Fibroblast of skin of scalp (primary cell): Measurements from ENCODE around the gene HCCS.

Experiments
- DNase-seq: peaks from one replicate; pipeline ENCODE4 v3.0.0-alpha.2; 2013

HCCS gene

DNA sequence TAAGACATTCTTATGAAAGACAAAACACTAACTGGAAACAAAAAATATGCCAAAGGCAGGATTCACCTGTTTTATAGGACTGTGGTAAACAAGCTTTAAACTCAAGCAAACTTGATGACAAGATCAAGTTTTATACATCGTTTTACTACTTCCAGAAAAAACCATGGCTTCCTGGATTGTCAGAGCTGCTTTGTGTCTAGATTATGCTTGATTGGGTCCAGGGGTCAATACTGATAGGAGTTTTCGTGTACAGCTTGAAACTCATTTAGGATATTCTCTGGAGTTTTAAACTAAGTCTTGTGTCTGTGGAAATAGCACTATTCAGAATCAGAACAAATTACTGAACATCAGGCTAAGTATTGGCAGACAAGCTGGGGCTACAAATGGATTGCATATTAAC, 13.0 kb downstream of the HCCS start:
- DNase-seq, result no peak

DNA sequence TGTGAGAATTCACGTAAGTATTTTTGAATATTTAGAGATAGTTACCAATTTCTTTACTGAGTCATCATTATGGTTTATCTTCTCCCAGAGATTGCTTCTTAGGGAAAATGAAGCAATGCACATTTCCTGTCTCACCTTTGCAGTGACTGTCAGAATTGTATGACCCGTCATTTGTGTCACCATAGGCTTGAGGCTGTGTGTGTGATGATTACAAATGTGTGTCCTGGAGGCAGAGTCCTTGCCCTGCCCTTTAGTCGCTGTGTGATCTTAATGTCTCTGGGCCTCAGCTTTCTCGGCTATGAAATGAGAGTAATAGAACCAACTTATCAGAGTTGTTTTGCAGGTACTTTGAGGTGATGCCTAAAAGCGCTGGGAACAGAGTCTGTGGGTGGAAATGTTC, 13.9 kb downstream of the HCCS start:
- no peak for DNase-seq

DNA sequence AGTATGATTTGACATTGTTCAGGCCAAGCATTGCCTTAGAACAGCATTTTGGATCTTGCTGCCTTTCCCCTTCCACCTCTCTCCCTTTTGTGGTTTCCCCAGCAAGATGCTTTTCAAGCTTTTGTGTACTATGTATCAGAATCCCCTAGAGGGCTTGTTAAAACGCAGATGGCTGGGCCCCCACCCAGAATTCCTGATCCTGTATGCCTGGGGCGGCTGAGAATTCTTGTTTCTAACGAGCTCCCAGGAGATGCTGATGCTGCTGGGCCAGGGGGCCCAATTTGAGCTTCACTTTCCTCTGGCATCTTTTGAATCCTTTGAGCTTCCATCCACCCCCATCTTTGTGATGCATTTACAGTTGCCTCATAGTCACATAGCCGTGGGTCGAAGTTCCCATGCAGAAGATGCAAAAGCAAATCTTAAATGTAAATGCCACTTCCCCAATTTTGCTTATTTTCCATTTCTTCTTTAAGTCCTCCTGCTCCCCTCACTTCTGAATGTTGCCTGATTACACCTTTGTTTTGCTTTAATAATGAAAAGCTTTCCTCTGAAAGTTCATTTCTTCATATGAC, 18.5 kb downstream of the HCCS start:
- peak; percentile 34 for DNase-seq

DNA sequence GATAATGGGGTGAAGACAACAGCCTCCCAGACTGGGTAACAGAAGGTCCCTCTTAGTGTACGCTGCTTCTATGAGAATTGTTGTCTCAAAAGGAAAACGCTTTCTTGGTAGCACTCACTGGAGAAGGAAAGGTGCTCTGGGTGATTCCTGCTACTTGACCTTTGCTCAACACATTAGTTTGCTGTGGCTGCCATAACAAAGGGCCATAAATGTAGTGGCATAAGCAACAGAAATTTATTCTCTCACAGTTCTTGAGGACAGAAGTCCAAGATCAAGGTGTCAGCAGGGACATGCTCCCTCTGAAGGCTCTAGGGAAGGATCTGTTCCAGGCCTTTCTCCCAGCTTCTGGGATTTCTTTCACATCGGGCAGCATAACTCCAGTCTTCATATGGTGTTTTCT, 19.0 kb downstream of the HCCS start:
- no peak for DNase-seq

DNA sequence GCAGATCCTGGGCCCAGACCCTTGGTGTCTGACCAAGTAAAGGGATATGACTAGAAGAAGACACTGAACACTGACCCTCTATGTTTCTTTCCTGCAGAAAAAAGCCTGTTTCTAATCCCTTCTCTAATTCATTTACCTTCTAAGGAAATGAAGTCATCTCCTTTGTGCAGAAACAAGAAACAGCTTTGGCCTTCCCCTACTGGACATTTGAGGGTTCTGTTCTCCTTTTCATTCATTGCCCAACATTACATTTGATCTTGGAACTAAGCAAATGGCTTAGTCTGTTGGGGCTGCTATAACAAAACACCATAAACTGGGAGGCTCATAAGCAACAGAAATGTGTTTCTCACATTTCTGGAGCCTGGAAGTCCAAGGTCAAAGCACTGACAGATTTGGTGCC, 20.0 kb downstream of the HCCS start:
- DNase-seq, result no peak

DNA sequence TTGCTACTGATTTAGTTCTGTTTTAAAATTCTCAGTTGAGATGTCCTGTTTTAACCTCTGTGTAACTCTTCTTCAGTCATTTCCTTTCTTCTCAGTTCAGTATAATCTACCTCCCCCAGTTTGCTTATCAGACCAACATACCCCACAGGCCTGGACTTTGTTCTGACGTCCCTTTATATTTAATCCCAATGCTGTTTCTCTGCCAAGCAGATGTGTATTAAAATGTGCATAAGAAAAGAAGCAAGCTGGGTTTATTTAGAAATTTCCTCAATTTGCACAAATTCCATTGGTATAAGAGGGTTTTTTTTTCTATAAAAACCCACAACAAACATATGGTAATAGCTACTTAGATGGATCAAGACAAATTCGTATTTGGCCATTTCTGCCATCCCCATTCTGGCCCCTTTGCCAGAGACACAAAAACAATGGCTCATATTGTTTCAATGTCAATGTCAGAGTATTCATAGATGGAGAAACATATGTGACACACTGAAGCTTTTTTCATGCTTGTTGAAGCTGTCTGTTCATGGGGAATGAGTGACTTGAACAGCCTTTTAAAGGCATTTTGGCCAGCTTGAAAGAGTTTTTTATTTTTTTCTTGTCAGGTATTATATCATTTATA, 24.5 kb downstream of the HCCS start:
- DNase-seq, result no peak

DNA sequence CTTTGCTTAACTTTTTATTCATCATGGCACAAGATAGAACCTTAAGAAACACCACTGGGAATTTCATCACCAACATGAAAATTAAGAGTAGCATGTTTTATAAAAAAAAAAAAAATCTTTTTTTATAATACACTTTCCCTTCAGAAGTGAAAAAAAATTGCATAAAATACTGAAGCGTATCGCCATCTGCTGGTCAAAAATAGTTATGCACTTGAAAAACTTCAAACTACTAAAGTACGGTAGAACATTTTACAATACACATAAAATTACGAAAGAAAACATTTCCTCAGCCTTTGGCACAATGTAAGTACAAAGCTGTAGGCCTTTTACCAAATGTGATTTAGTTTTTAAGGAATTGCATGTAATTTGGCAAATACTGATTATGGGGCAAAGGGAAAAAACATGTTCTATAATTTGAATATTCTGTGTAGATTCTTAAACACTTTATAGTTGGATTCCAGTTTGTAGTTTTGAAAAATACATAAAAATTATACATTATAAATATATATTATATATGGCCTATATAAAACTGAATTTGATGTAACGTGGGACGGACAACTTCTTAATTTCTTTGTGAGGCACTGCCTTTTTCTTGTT, 26.5 kb downstream of the HCCS start:
- peak; percentile 28 for DNase-seq

DNA sequence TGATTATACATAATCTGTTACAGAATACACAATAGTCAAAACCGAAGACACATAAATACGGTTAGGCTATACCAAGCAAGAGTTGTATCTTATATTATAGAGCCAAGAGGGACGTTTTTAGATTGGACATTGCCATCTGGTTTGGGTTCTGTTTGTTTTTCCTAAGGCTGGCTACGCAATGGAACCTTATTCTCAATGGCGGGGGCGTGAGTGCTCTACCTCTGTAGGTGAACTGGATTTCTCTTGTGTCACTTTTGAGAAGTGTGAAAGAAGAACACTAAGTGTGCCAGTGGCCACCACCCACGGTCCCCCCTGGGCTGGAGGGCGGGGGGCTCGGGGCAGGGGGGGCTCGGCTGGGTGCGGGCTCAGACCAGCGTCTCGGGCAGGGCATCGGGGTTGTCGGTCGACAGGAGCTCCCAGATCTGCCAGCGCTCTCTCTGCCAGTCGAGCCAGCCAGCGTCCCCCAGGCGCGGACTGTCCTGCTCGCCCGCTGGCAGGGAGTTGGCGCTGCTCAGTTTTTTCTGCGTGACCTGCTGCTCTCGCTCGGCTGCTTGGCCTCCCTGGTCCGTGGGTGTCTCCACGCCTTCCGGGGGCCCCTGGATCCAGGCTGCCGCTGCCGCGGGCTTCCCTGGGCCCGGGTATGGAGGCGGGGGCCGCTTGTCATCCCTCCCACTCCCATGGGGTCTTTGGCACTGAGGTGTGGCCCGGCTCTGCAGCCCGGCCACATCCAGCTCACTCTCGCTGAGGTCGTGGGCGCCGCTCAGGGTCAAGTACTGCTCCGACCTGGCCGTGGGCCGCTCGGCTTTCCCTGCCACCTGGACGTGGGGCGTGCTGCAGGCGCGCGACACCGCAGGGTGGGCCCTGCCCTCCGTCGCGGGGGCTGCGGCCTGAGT, 27.6 kb downstream of the HCCS start:
- DNase-seq, result no peak

DNA sequence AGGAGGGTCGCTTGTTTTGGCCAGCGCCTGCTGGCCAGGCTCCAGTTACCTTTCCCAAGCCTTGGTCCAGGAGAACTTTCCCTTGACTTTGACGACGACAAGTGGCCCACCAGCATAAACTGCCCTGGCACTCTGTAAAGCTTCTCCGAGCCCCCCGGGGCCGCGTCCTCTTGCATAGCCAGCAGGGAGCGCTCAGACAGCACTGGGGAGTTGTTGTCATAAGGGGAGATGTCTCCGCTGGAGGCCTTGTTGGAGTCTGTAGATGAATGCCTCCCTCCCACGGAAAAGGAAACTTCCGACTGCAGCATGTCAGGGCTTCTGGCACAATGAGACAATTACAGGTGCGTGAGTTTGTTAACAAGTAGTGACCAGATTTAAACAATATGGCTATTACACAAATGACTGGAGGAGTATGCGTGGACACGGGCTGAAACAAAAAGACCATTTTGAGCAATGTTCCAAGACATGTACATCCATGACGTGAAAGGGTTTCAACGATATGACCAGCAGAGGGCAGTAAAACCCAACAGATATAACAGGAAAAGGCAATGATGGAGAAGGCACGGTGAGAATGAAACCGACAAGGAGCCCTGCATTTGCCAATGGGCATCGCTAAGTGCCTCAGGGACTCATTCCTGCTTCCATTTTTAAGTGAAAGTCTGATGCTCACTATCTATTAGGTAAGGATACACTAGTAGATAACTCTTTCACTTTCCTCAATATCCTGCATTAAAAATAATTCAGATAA, 33.0 kb downstream of the HCCS start:
- peak; percentile 75 for DNase-seq

DNA sequence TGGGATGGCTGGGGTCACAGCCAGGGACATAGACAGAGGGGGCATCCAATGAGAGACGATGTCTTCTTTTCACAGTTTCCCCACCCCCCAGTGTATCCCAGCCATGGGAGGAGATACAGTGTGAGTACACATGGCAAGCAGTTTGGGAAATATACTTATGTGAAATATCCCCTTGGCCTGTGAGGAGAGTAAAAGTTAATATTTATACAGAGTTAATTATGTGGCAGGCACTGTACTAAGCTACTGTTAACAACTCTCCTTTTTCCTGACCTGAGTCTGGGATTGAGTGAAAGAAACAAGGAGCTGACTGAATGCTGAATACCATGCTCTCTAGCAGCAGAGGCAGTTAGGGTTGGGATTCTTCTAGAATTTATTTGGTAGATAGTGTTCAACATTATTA, 35.3 kb downstream of the HCCS start:
- no peak for DNase-seq

DNA sequence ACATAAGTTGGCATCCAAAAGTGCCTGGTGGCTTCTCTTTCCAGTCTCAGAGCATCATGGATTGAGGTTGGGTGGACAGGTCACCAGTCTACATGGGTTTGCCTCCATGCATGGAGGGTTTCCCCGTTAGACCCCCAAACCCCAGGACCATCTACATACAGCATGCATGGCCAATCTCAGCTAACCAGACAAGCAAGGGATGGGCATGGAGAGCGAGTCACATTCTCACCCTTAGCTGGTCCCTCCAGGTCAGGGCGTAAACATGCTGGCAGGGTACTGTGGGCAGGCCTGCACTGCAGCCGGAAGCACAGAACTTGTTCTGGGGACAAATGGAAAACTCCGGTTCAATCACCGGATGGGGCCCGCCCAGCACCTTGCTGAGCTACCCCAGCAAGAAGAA, 37.3 kb downstream of the HCCS start:
- no peak for DNase-seq

DNA sequence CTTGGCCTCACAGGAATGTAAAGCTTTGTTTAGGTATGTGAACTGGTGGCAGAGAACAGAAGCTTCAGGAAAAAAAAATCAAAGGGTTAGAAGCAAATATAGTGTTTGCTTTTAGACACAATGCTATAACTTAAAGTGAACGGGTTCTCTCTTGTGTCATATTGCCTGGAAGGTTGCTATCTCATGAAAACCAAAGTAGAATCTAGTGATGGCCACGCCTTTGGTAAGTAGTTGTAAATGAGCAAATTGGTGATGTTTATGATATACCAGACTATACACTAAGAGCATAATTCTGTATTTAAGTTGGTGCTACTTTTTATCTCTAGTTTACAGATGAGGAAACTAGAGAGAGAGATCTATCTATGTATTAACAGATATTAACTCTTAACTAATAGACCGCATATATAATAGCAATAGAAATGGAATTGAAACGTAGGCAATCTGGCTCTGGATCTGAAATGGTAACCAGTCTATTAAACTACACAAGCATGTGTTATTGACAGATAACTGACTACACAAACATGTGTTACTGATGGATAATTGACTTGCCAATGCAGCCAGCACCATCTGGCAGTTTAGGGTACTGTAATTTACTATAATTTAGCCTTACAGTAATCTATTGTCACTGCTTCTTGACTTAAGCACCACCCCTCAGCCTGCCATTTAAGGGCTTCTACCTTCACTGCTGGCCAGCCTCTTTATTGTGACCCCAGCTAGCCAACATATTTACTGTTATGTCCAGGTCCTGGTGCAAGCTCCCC, 40.8 kb downstream of the HCCS start:
- no peak for DNase-seq

DNA sequence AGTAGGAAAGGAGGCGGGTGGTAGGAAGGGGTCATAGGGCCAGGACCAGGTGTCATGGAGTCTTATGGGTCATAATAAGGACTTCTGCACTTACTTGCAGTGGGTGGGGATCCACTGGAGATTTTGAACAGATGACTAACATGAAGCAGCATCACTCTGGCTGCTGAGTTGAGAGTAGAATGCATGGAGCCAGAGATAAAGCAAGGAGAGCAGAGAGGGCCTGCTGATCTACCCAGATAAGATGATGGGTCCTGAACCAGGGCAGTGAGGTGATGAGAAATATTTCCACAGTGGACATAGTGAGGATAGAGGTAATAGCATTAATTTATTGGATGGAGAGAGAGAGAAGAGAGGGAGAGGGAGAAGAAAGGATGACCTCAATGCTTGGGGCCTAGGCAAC, 48.0 kb downstream of the HCCS start:
- DNase-seq, result no peak

DNA sequence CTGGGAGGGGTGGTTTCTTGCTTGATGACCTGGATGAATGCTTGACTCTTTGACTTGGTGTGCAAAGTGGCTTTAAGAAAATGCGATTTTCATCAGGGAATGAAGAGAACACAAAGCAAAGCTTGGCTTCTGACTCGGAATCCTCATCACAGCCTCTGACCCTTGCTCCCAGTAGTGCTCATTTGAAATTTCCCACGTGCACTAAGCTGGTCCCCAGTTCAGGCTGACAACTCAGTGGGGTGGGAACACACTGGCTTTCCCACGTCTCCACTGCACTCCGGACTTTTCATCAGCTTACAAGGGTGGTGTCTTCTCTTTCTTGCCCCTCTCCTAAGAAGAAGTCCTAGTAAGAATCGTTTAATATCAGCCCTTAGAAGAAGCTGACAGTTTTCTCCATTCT, 53.3 kb downstream of the HCCS start:
- no peak for DNase-seq

DNA sequence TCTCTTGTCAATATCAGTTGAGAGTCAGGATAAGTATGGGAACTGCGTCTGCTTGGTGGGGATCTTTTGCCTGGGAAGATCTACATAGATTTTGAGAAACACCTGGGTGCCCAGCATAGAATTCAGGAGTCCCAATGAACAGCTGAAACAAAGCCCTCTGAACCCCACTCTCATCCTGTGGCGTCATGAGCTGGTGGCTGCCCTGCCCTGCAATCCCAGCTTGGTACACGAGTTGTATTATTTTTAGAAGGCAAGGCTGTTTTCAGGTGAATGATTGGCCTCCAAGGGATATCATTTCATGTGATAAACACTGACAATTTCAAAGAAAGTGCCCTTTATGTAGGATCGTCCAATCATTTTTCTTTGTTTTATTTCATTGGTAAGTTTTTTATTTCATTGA, 60.8 kb downstream of the HCCS start:
- no peak for DNase-seq

DNA sequence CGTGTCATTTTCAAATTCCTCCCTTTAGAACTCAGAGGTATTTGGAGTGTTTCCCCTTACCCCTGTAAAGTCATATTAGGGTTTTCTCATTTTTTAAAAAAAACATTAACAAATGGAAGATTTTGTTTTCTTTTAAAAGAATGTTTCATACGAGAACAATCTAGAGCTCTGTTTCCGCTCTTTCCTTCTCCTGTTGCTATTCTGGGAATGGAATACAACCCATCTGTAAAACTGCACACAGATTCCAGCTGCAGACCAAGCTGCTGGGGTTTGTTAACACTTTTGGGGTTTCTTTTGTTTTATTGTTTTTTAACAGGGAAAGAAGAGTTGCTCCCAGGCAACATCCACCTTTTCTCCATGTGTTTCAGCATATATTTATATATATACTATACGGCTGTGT, 61.3 kb downstream of the HCCS start:
- no peak for DNase-seq
